Cerebellar cortex (tissue), 1 donor: Measurements from ENCODE around the gene MRPL55.

Source experiments
- DNase-seq: peaks from one replicate; pipeline ENCODE4 v3.0.0-alpha.2; 2015; ENCODE audit warnings: low spot score

MRPL55 gene

DNA sequence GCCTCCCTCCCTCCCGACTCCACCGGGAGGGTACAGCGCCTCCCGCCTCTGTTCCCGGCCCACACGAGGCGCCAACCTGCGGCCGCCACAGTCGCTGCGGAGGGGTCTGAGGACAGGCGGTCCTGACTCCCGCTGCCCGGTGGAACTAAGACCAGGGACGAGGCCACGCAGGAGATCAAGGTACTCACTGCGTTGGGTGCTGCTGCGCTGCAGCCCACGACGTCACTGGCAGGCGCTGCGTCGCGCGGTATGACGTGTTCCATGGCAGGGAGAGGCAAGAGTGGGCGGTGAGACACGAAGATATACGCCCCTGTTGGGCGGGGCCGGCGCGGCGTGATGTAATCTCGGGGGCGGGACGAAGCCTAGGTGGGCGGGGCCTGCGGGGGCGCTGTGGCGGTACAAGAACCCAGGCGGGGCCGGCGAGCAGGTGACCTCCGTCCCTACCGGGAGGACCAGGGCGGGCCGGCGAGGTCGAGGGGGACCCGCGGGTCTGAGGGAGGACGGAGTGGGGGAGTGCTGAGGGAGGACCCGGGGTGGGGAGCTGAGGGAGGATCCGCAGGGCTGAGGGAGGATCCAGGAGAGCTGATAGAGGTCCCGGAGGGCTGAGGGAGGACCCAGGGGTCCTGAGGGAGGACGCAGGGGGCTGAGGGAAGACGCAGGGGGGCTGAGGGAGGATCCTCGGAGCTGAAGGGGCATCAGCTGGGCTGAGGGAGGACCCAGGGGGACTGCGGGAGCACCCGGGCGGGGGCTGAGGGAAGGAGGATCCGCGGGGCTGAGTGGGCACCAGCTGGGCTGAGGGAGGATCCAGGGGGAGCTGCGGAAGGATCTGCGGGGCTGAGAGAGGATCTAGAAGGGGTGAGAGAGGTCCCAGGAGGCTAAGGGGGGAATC, at the start of gene MRPL55:
TSS of gene MRPL55 (minus strand) at position 227 of the 889 bp plus-strand sequence. CDS start 1,039 bp downstream, outside the sequence.
- DNase-seq: peak; percentile 98

DNA sequence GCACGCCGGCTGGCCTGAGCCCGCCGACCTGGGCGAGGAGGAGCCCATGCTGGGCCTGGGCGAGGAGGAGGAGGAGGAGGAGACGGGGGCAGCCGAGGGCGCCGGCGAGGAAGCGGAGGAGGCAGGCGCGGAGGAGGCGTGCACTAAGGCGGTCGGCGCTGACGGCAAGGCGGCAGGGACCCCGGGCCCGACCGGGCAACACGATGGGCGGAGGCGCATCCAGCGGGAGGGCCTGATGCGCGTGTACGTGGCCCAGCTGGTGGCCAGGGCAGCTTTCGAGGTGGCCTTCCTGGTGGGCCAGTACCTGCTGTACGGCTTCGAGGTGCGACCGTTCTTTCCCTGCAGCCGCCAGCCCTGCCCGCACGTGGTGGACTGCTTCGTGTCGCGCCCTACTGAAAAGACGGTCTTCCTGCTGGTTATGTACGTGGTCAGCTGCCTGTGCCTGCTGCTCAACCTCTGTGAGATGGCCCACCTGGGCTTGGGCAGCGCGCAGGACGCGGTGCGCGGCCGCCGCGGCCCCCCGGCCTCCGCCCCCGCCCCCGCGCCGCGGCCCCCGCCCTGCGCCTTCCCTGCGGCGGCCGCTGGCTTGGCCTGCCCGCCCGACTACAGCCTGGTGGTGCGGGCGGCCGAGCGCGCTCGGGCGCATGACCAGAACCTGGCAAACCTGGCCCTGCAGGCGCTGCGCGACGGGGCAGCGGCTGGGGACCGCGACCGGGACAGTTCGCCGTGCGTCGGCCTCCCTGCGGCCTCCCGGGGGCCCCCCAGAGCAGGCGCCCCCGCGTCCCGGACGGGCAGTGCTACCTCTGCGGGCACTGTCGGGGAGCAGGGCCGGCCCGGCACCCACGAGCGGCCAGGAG, 49.3 kb upstream of the MRPL55 start:
- no peak for DNase-seq

DNA sequence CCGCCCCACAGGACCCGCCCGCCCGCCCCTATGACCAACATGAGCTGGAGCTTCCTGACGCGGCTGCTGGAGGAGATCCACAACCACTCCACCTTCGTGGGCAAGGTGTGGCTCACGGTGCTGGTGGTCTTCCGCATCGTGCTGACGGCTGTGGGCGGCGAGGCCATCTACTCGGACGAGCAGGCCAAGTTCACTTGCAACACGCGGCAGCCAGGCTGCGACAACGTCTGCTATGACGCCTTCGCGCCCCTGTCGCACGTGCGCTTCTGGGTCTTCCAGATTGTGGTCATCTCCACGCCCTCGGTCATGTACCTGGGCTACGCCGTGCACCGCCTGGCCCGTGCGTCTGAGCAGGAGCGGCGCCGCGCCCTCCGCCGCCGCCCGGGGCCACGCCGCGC, 48.6 kb upstream of the MRPL55 start:
- DNase-seq: no peak

DNA sequence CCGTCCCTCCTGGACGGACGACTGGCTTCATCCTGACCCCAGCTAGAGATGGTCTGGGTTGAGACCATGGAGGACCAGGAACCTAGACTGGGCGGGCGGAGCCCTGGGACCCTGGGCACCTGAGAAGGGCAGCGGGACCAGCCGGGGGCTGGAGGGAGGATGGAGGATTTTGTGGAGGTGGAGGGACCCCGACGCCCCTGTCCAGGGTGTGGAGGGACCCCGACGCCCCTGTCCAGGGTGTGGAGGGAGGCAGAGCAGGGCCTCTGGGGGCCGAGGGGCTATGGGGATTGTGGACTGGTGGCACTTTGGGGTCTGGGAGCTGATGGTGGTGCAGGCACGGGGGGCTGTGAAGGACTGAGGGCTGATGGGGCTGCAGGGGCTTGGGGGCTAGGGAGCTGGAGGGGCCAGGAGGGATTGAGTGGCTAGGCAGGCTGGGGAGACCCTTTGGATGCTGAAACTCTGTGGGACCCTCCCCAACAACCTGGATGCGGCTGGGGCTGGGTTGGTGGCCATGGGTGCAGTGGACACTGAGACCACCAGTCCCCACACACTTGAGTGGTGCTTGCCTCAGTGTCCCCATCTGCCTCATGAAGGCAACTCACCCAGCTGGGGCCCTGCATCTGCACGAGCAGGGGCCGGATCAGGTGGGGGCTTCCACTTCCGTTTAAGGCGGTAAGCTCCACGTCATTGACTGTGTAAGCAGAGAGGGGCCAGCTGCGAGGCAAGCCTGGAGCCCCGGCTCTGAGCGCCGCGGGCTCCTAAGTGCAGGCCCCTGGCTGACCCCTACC, 48.0 kb upstream of the MRPL55 start:
- no peak for DNase-seq

DNA sequence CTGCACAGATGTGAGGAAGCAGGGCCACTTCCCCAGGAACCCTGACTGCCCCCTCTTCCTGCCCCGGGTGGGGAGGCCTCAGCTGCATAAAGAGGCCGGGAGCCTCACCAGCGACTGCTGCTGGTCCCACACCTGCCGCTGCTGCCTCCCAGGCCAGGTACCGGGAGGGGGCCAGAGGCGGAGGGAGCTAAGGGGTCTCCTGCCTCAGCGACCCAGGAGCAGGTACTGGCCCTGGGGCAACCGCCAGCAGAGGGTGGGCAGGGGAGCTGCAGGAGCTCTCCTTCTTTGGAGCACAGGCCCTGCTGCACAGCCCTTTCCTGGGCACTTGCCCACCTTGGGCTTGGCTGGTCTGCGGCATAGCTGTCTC, 47.4 kb upstream of the MRPL55 start:
- no peak for DNase-seq

DNA sequence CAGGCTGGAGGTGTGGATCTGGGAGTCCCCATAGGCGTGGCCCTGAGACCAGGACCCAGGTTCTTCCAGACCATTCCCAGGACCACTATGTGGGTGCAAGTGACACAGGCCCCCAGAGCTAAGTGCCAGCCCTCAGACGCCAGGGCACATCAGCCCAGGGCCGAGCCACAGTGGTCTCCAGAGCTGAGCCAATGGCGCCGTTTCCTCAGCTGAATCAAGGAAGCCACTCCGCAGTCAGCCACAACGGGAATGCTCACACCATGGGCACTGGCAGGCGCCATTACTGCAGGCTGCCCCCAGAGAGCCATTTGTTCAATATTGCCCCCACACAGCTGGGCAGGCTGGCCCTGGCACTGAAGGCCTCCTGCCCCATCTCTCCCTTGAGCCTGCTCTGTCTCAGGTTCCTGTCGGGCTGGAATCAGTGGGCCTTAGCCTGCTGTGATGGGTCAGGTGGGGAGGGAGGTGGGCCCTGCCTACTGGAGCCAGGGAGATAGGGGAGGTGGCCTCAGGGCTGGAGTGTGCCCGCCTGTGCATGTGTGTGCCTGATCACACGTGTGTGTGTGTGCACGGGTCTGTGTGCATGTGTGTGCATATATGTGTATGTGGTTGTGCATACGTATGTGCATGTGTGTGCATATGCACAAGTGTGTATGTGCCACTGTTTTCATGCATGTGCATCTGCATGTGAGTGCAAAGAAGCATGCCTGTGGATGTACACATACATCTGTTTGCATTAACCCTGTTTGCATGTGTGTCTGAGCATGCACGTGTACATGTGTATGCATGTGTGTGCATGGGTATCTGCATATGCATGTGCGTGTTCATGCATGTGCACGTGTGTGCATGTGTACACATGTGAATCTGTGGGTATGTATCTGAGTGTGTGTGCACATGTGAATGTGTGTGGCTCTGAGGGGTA, 46.8 kb upstream of the MRPL55 start:
- no peak for DNase-seq

DNA sequence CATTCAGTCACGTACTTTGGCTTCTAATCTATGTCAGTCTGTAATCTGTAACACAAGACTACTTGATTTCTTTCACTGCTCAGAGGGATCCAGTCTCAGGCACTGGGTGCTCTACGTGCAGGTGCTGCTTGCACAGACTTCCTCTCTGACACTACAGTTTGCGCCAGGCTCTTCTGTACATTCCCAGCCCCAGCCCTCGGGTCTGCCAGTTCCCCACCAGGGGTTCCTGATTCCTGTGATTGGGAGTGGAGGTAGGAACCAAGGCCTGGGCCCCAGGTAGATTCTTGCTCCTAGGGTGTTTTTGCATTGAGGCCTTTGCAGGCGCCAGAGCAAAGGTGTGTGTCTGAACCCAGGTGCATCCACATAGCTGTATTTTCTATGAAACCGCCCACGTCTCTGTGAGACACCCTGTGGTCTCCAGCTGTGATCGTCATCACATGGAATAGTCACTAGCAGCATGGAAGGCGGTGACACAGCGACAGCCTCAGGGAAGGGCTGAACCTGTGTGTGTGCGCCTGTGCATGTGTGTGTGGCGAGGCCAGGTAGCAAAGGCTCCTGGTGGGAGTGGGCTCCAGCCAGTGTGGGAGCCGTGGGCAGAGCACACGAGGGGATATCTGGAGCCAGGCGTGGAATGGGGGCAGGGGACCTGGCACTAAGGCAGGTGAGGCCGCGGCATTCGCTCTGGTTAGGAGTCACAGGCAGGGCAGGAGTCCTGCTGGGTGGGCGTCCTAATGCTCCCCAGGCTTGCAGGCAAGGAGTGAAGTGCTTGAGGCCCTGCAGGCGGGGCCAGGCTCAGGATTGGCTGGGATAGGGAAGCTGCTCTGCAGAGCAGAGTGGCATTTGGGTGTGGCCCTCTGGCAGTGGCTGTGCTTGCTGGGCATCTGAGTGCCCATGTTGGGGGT, 45.8 kb upstream of the MRPL55 start:
- no peak for DNase-seq

DNA sequence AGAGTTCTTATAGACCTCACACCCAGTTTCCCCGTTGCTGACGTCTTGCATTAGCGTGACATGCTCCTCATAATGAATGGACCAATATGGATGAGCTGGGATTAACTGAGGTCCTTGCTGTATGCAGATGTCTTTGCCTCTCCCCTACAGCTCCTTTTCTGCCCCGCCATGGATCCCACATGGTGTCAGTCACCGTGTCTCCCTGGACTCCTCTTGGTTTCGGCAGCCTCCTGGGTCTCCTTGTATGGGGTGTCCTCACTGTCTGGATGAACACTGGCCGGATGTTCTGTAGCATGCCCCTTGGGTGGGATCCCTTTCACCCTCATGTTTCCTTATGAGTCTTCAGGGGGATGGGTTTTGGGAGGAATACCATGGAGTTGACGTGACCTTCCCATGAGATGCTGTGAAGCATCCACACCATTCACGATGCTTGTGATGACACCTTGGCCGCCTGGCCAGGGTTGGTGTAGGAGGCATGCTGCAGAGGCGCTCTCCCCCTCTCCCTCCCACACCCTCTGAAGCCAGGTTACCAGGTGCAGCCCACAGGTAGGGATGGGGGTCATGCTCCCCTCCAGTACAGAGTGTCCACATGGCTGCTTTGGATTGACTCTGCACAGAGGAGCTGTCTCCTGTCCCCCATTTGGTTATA, 45.0 kb upstream of the MRPL55 start:
- no peak for DNase-seq

DNA sequence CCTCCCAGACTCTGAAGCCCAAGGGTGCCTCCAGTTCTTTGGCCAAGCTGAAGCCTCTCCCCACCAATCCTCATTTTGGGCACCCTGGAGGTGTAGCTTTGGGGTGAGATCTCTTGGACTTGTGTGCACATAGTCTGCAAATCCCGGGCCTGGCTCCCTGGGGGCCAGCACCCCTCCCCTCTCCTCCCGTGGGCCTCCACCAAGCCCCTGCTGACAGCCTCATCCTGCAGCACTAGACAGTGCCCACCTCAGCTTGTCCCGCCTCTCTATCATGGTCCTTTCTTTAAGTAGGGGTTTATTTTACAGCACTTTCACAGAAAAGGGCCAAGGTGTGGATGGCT, 43.8 kb upstream of the MRPL55 start:
- DNase-seq: no peak

DNA sequence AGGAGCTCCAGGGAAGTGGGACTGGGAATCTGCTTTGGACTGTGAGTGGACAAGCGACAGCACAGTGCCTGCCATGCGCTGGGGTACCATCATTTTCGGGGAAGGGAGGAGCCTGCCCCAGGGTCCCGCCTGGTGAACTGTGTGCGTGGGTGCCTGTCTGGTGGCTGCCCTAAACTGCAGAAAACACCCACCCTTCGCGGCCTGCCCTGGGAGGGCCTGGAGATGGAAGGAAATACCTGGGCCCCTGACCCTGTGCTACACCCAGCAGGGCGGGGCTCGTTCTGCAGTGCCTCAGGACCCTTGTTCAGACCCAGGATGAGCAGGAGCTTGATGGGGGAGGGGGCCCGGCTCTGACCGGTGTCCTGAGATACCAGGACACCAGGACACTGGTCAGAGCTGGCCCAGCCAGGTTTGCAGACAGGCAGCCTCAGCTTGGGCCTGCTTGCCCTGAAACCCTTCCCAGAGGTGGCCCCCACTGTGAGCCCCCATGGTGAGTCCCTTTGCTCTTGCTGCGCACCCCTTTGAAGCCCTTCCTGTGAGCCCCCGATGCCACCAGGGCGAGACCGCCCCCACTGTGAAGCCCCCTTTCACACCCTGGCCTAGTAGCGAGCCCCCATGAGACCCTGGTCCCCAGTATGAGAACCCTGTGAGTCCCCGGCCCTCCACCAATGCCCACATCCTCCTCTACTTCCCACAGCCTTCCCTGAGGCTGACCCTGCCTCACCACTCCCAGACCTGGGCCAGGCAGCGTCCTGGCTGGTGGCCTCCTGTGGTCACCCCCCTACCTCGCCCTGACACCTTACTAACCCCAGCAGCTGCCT, 43.2 kb upstream of the MRPL55 start:
- no peak for DNase-seq

DNA sequence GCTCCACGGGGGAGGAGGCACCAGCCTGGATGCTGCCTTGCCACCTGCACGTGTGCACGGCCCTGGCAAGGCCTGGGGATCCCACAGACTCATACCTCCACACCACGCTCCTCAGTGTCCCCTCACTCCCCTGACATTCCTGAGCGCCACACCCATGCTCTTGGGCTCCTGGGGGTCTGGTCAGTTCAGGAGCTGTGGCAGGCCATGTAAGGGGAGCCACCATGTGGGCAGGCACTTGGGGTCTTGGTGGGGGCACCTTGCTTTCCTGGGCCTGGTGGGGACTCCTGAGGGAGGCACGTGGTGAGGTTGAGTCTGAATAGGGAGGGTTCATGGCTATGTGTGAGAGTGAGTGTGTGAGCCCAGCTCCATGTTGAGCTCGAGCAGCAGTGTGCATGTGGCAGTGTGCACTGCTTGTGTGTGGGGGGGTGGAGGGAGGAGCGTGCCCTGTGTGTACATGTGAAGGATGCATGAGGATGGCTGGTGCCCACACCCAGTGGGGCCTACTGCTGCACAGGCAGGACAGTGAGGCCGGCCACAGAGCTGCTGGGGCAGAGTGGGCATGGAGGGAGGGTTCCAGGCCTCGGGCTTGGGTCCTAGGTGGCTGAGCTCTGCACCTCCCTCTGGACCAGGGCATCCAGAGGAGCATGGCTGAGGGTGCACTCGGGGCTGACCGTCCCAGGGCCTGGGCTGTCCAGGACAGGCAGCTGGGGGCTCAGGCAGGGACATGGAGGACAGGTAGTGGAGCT, 42.3 kb upstream of the MRPL55 start:
- no peak for DNase-seq

DNA sequence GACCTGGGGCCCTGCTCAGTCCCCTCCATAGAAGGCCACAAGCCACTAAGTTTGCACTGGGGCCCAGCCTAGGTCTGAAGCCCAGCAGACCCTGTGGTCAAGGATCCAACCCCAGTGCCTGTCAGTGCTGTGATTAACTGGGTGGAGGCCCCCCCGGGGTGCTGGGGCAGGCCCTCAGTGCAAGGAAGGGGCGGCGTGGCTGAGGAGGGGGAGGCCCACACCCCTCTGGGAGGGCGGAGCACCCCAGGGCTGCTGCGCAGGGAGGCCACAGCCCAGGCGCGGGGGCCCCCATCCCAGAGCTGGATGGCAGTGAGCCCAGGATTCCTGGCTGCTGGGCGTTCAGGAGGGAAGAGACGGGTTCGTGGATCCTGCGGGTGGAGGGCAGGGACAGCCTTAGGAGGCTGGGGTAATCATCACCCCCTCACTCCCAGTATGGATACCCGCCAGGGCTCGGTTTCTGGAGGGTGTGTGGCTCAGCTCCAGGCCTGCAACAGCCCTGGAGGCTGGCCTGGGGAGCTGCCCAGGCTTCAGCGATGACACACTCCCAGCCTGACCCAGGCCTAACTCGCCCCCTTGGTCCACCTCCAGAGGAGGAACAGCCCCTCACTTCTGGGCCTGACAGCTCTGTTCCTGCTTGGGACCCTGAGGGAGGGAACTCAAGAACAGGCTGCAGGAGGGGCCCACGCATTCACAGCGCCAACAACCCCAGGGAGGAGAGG, 41.5 kb upstream of the MRPL55 start:
- no peak for DNase-seq

DNA sequence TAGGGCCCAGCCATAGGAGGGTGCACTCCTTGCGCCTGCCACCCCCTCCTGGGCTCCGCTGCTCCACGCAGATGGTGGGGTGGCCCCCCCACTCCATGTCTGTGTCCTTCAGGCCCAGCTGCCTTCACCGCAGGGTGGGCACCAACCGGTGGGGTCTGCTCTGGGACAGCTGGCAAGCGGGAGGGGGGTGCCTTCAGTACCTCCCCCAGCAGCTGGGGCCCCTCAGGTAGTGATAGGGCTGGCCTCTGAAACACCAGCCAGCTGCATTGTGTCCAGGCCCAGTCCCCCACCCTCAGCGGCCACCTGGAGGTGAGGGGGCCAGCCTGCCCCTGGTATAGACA, 41.0 kb upstream of the MRPL55 start:
- DNase-seq: no peak

DNA sequence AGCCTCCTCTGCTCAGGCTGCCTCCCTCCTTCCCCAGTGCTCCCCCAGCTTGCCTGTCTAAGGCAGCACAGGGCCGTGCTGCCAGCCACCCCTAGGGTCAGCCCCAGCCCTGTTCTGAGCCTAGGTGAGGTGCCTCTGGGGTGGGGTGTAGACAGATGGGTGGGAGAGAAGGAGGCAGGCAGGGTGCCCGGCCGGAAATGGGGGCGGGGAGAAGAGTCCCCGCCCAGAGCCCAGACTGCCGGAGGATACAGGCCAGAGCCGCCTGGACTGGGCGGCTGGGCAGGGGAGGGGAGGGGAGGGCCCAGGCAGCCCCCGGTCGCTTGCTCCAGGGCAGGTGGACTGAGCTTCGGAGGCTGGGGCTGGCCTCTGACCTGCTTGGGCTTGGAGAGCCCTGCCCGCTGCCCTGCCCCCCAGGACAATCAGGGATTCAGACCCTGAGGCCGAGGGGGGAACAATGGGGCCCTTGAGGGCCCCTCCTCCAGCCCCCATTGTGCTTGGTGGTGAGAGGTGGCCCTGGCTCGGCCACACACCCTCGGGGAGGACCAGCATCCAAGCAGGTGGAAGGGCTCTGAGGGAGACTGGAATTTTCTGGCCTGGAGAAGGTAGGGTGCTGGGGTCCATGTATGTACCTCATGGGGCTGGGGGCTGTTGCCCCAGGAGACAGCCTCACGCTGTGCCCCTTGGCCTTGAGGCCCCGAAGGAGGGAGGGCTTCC, 40.5 kb upstream of the MRPL55 start, which contains the start of gene GJC2:
TSS of gene GJC2 (plus strand) at position 525 of the 714 bp plus-strand sequence. CDS start 7,829 bp downstream, outside the sequence.
- no peak for DNase-seq

DNA sequence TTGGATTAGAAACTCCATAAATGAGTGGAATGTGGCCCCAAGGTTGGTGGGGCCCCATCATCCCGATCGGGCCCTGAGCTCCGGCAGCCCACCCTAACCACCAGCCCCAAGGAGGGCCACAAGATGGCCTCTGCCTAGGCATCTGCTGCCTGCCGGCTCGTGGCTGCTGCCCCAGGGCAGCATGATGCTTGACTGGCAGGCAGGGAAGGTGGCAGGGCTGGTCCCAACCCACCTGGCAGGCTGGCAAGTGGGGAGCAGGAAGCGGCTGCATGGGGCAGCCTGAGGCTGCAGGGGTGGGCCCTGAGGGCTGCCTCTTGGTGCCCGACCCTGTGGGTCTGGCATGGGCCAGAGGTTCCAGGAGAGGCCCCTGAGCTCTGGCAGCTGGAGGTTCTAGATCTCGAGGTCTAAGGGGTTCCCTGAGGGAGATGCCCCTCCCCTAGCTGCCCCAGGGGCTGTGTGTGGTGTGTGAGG, 39.9 kb upstream of the MRPL55 start:
- DNase-seq: no peak

DNA sequence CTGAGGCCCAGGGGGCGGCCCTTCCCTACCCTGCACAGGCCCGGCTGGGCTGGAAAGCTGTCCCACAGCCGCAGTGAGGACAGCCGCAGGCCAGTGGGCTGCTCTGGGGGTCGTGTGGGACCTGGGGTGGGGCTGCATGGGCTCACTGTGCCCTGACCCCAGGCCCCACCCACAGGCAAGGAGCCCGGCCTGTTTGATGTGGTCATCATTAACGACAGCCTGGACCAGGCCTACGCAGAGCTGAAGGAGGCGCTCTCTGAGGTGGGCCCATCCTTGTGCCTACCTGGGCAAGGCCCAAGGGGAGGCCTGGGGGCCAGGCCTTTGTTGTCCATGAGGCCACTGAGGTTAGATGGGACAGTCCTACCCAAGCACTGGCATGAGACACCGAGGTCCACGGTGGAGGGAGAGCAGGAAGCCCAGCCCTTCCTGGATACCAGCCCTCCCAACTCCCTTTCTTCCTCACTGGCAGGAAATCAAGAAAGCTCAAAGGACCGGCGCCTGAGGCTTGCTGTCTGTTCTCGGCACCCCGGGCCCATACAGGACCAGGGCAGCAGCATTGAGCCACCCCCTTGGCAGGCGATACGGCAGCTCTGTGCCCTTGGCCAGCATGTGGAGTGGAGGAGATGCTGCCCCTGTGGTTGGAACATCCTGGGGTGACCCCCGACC, 39.2 kb upstream of the MRPL55 start:
- DNase-seq: no peak
